HCT116 (cell line): ENCODE data around the gene SLC25A3. TPM values are rescaled to one million over a fixed set of nuclear protein-coding genes. Genes with fewer than 3 reads are reported as not detected.

Experiments
- ATAC-seq: fragments of 200-7000 bp; cut with Tn5 transposase; 2 replicates; pipeline ENCODE4 v1.9.1; 2020; ENCODE audit warnings: mild to moderate bottlenecking, moderate library complexity
- BruUV-seq: library from RNA; stranded (reverse); fragments of 400-500 nt; replicated peaks from 2 replicates; lab custom pipeline; 2021; lab: Mats Ljungman, UMichigan
- CTCF ChIA-PET: fragments of 300-600 bp; sonication (Branson Sonifier 250); formaldehyde crosslinking; loops from one replicate; lab custom pipeline; 2021; ENCODE audit warnings: antibody characterized with exemption; lab: Charles Lee
- POLR2A ChIA-PET: fragments of 300-600, 350-600 bp; sonication (Branson Sonifier 250); formaldehyde crosslinking; loops from one replicate; lab custom pipeline; 2021; ENCODE audit warnings: antibody characterized with exemption; lab: Charles Lee
- RAD21 ChIA-PET, 2 experiments: fragments of 300-600 bp; sonication (Branson Sonifier 250); formaldehyde crosslinking; loops; one replicate each; lab custom pipeline; 2023; ENCODE audit warnings: low total read pairs in 2 of 2; ENCODE audit not compliant: uncharacterized antibody in 2 of 2, unreplicated experiment in 2 of 2, low non-redundant PET in 1 of 2; lab: Charles Lee
- DNase-seq: peaks from one replicate; pipeline ENCODE4 v3.0.0-alpha.2; 2010; ENCODE audit warnings: low read depth, low spot score
- H2AFZ ChIP-seq: fragments of 200-600 bp; shearing (Covaris generic), sonication (generic); 2 replicates; pipeline ENCODE4 v1.6.1; 2017; ENCODE audit warnings: low read depth, mixed run types, mixed read lengths, antibody characterized with exemption, low read length; ENCODE audit not compliant: poor library complexity, severe bottlenecking
- H3K27ac ChIP-seq: 2 replicates; pipeline ENCODE4 v1.5.1; 2012; ENCODE audit warnings: low read depth, low read length
- H3K27me3 ChIP-seq: fragments of 200-600 bp; sonication (generic); 2 replicates; pipeline ENCODE4 v1.6.1; 2016; ENCODE audit warnings: mixed run types, low read length, mixed read lengths; ENCODE audit not compliant: insufficient read depth
- H3K36me3 ChIP-seq, 2 experiments: fragments of 200-500 bp in 1 of 2; fragments of 200-600 bp in 1 of 2; sonication (Bioruptor generic) in 1 of 2; sonication (generic) in 1 of 2; 2 replicates each; pipeline versions ENCODE4 v1.5.1 to v1.6.1; 2014 to 2016; ENCODE audit warnings: low read length in 2 of 2, inconsistent platforms in 1 of 2, mixed read lengths in 1 of 2, mixed run types in 1 of 2; ENCODE audit not compliant: insufficient read depth in 2 of 2, control insufficient read depth in 1 of 2
- H3K4me1 ChIP-seq, 2 experiments: fragments of 200-600 bp in 1 of 2; sonication (generic) in 1 of 2; 2 replicates each; pipeline versions ENCODE4 v1.5.1 to v1.6.1; 2012 to 2017; ENCODE audit warnings: low read length in 2 of 2, inconsistent platforms in 1 of 2, mild to moderate bottlenecking in 1 of 2, mixed read lengths in 1 of 2, mixed run types in 1 of 2, moderate library complexity in 1 of 2; ENCODE audit not compliant: insufficient read depth in 2 of 2, control insufficient read depth in 1 of 2
- H3K4me2 ChIP-seq: fragments of 200-600 bp; sonication (generic); 2 replicates; pipeline ENCODE4 v1.6.1; 2017; ENCODE audit warnings: mixed run types, low read length, mixed read lengths
- H3K4me3 ChIP-seq, 2 experiments: fragments of 200-600 bp in 1 of 2; sonication (generic) in 1 of 2; replicated peaks in 1 of 2; 2 replicates each; pipeline ENCODE4 v1.5.1; 2011 to 2016; ENCODE audit warnings: low read length in 2 of 2, control low read depth in 1 of 2, low read depth in 1 of 2, mild to moderate bottlenecking in 1 of 2, mixed read lengths in 1 of 2, mixed run types in 1 of 2
- H3K79me2 ChIP-seq: fragments of 200-600 bp; sonication (generic); 2 replicates; pipeline ENCODE4 v1.6.1; 2017; ENCODE audit warnings: mild to moderate bottlenecking, mixed run types, low read length, moderate library complexity, mixed read lengths; ENCODE audit not compliant: insufficient read depth
- H3K9ac ChIP-seq: fragments of 200-600 bp; sonication (generic); 2 replicates; pipeline ENCODE4 v1.6.1; 2016; ENCODE audit warnings: low read length, mixed read lengths
- H3K9me2 ChIP-seq: fragments of 200-600 bp; sonication (generic), shearing (Covaris generic); 2 replicates; pipeline ENCODE4 v1.6.1; 2017; ENCODE audit warnings: mixed run types, mild to moderate bottlenecking, moderate library complexity; ENCODE audit not compliant: insufficient read depth
- H3K9me3 ChIP-seq, 2 experiments: fragments of 200-500 bp in 1 of 2; fragments of 200-600 bp in 1 of 2; sonication (Bioruptor generic) in 1 of 2; sonication (generic) in 1 of 2; 2 replicates each; pipeline ENCODE4 v1.6.1; 2014 to 2017; ENCODE audit warnings: low read length in 2 of 2, mixed read lengths in 2 of 2, inconsistent platforms in 1 of 2, low read depth in 1 of 2, mild to moderate bottlenecking in 1 of 2, mixed run types in 1 of 2, moderate library complexity in 1 of 2; ENCODE audit not compliant: control insufficient read depth in 1 of 2, insufficient read depth in 1 of 2
- H4K20me1 ChIP-seq: fragments of 200-600 bp; sonication (generic), shearing (Covaris generic); 2 replicates; pipeline ENCODE4 v1.6.1; 2017; ENCODE audit warnings: mixed run types, mild to moderate bottlenecking, moderate library complexity; ENCODE audit not compliant: insufficient read depth
- CBX3 ChIP-seq: IDR thresholded peaks from 2 replicates; pipeline ENCODE4 v1.6.1; 2012; ENCODE audit warnings: low read depth
- CEBPB ChIP-seq: IDR thresholded peaks from 2 replicates; pipeline ENCODE4 v1.6.1; 2012; ENCODE audit warnings: low read depth
- ELF1 ChIP-seq: IDR thresholded peaks from 2 replicates; pipeline ENCODE4 v1.6.1; 2012; ENCODE audit warnings: low read depth, borderline replicate concordance
- EZH2 ChIP-seq: fragments of 200-600 bp; sonication (generic); IDR thresholded peaks from 2 replicates; pipeline ENCODE4 v1.6.1; 2017; ENCODE audit warnings: antibody characterized with exemption, mixed run types
- EZH2phosphoT487 ChIP-seq: fragments of 200-600 bp; IDR thresholded peaks from 2 replicates; pipeline ENCODE4 v1.6.1; 2018; ENCODE audit warnings: antibody characterized with exemption, borderline replicate concordance
- FOSL1 ChIP-seq: IDR thresholded peaks from 2 replicates; pipeline ENCODE4 v1.6.1; 2012; ENCODE audit warnings: low read depth
- RAD21 ChIP-seq: IDR thresholded peaks from 2 replicates; pipeline ENCODE4 v1.6.1; 2012; ENCODE audit warnings: low read depth, mild to moderate bottlenecking
- YY1 ChIP-seq: IDR thresholded peaks from 2 replicates; pipeline ENCODE4 v1.6.1; 2011; ENCODE audit warnings: low read length, low read depth, moderate library complexity, mild to moderate bottlenecking; ENCODE audit not compliant: insufficient replicate concordance; ENCODE audit errors: extremely low read depth
- intact Hi-C: fragments of 100-400 bp; cut with micrococcal nuclease; formaldehyde crosslinking; loops from 2 replicates; pipeline ENCODE4 v1.10.0; 2022
- total RNA-seq: library from RNA; stranded (reverse); gene quantifications from one replicate; pipeline ENCODE4 v1.2.1, GENCODE V29; 2021; ENCODE audit not compliant: unreplicated experiment
- TF ChIP-seq, protein P1 (sequence below), 3 experiments: fragments of 200-600 bp in 1 of 3; sonication (generic) in 1 of 3; IDR thresholded peaks in 2 of 3; conservative IDR thresholded peaks in 1 of 3; 2 replicates each; pipeline ENCODE4 v1.5.1; 2012 to 2017; ENCODE audit warnings: low read depth in 2 of 3, low read length in 2 of 3, antibody characterized with exemption in 1 of 3, borderline replicate concordance in 1 of 3, control low read depth in 1 of 3, mild to moderate bottlenecking in 1 of 3, mixed read lengths in 1 of 3, mixed run types in 1 of 3, moderate library complexity in 1 of 3; ENCODE audit not compliant: insufficient read depth in 1 of 3

SLC25A3 gene
- total RNA-seq, 1 experiment from 2014 or later: 927 TPM

- Histone ChIP-seq H4K20me1 (no peaks in the 10 kb centered on the region), H3K27me3 (no peaks in the 10 kb centered on the region), H3K79me2 (no peaks in the 10 kb centered on the region), H3K36me3 (peaks cover 0 to 26% of the 10 kb centered on the region in 2 experiments; a peak in 3 of 4 replicates), H3K9me2 (no peaks in the 10 kb centered on the region), H2AFZ (no peak overlapping the region), H3K4me2 (no peak overlapping the region), H3K27ac (no peak overlapping the region), H3K4me1 (peaks cover 9 to 11% of the 10 kb centered on the region in 2 experiments), H3K9ac (no peak overlapping the region), H3K4me3 (no peak overlapping the region), H3K9me3 (no peaks in the 10 kb centered on the region)
- BruUV-seq: no TSS peak
- intact Hi-C loops: loop anchor here (1.0 to 2.0 kb wide), 4 partner anchors 47 to 230 kb away; no protein-coding TSS in a partner anchor
- peak; percentile 42 for DNase-seq
- ChIA-PET POLR2A (interaction anchor here (1.0 kb wide), 1 partner anchor 87 kb away, joined by 3 read pairs; no protein-coding TSS in a partner anchor), RAD21 (no interaction called here), CTCF (interaction anchor here (0.8 to 1.5 kb wide), 7 partner anchors 9 to 345 kb away, joined by 3 to 7 read pairs (median 4); no protein-coding TSS in a partner anchor)
- peak; percentile 70 for ATAC-seq
- TF ChIP-seq EZH2phosphoT487: no peak
- TF ChIP-seq, protein P1, sequence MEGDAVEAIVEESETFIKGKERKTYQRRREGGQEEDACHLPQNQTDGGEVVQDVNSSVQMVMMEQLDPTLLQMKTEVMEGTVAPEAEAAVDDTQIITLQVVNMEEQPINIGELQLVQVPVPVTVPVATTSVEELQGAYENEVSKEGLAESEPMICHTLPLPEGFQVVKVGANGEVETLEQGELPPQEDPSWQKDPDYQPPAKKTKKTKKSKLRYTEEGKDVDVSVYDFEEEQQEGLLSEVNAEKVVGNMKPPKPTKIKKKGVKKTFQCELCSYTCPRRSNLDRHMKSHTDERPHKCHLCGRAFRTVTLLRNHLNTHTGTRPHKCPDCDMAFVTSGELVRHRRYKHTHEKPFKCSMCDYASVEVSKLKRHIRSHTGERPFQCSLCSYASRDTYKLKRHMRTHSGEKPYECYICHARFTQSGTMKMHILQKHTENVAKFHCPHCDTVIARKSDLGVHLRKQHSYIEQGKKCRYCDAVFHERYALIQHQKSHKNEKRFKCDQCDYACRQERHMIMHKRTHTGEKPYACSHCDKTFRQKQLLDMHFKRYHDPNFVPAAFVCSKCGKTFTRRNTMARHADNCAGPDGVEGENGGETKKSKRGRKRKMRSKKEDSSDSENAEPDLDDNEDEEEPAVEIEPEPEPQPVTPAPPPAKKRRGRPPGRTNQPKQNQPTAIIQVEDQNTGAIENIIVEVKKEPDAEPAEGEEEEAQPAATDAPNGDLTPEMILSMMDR (IDR thresholded peaks at IDR 0.05 in 2 of 3, conservative IDR thresholded peaks at IDR 0.05 in 1 of 3; ENCODE audit: borderline replicate concordance in 1 of 3, insufficient read depth in 1 of 3, low read depth in 2 of 3, low read length in 2 of 3): peak; percentile 53 to 87 (median 83); a peak in 5 of 6 replicates
- TF ChIP-seq FOSL1: 0 out of 2 replicates have a peak, but pooled peaks have one; percentile 18
- no peak for TF ChIP-seq YY1
- TF ChIP-seq CBX3: no peak
- no peak for TF ChIP-seq EZH2
- no peak for TF ChIP-seq ELF1
- 0 out of 2 replicates have a peak, but pooled peaks have one; percentile 22 for TF ChIP-seq CEBPB
- TF ChIP-seq RAD21: peak; percentile 92
Measured at GRCh38 chr12:98653866-98654493, 60.5 kb downstream of the SLC25A3 start.

Other genes starting within 250 kb of the SLC25A3 start
- gene TMPO, start 78.1 kb upstream of the SLC25A3 start, total RNA-seq: 207 TPM
- gene IKBIP, start 51.1 kb downstream of the SLC25A3 start, total RNA-seq: 14.5 TPM
- 13.9 TPM for gene APAF1, start 51.6 kb downstream of the SLC25A3 start, total RNA-seq